D341Med (cell line): ENCODE results near the gene SLC18A3.

Experiments
- DNase-seq: peaks from one replicate; pipeline ENCODE4 v3.0.0; 2012; ENCODE audit warnings: low spot score

SLC18A3 gene

GRCh38 chr10:49627644-49628247 is 17.6 kb downstream of the SLC18A3 start:
- no peak for DNase-seq

DNA sequence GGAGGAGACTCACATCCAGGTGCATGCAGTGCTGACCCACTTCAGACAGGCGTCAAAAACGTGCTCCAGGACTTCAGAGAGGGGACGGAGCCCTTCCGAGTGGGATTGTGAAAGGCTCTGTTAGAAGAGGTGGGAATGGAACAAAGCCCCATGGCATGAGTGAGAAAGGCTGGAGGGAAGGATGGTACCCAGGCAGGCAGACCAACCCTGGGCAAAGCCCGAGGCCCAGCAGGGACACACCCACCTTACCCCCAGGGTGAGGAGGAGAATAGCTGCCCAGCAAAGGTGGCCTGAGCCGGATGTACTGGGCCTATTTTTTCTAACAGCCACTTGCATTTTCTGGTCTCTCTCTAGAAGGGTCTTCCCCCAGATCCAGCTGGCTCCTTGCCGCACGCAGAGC is 18.5 kb downstream of the SLC18A3 start:
- no peak for DNase-seq

GRCh38 chr10:49629431-49629881 is 19.3 kb downstream of the SLC18A3 start:
- peak; percentile 94 for DNase-seq

DNA sequence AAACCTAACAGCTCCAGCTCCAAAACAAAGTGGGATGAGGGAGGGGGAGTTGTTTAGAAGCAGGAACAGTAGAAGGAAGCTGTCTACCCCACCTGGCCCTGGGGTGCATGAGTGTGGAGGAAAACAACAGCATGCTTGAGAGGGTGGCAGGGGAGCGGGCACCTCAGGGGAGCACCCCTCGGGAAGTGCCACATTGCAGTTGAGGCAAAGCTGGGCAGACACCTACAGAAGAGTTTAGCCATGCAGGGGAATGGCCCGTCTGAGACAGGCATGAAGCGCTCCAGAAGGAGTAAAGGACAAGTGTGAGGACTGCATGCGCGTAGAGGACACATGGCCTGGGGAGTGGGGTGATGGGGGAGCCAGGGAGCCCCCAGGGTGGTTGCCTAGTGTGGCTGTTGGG is 21.9 kb downstream of the SLC18A3 start:
- no peak for DNase-seq

- no peak for DNase-seq
Measured at GRCh38 chr10:49632406-49633317, 22.6 kb downstream of the SLC18A3 start.

DNA sequence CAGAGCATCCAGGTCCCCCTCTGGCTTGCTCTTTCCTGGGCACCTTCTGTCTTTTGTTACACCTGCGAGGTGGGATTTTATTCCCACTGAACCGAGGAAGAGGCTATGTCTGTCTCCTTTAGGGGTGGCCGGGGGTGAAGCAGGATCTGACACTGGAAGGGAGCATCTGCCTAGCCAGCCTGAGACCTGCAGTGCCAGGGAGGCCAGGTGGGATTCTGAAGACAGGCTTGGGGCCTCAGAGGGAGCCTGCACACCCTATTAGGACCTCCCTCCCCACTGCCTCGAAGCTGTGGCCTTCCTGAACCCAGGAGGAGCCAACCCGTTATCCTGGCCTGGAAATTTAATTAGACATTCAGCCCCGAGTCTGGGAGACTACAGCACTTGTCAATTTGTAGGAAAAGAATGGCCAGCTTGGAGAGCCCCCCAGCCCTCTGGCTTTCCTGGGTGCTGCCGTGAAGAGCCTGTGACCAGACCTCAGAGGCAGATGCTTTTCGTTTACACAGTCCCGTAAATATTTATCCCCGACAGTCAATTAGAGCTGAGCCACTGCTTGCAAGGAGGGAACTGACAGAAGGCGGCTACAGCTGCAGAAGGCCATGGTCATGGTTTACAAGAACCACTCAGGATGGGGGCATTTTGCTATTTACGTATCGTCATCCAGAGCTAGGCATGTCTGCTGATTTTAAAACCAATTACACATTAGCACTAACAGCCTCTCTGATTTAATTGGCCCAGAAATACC is 23.4 kb downstream of the SLC18A3 start:
- no peak for DNase-seq

- DNase-seq = no peak
Measured at GRCh38 chr10:49634069-49634660, 24.1 kb downstream of the SLC18A3 start.

- DNase-seq = no peak
Measured at GRCh38 chr10:49642311-49642710, 32.2 kb downstream of the SLC18A3 start.

DNA sequence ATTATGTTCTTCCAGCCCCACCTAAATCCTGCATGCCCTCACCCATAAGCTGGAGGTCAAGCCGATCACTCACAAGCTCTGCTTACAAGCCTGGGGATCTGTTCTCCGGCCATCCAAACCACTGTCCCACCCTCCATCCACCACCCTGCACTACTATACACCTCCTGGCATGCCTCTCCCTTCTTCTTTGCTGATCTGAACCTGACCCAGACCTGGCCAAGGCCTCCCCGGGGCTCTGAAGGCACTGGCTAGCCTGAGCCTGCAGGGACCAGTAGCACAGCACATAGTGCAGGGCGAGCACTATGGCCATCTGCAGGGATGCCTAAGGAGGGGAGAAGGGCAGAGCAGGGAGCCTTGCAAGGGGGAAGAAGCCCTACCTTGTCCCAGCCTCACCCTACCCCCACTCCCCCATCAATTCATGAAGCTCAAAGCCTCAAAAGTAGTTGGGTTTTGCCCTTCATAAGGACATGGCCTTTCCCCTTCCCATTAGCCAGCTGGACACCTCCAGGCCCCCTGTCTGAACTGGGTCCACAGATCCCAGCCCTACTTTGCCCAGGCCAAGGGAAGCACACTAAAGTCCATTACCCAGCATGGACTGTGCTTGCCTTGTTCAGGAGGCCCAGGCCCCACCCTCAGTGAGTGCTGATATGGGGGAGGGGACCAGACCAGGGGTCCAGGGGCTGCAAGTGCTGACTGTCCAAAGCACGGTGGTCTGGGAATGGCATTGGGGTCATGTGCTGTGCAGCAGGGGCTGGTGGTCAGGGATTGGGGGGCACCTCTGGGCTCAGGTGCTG is 33.3 kb downstream of the SLC18A3 start:
- DNase-seq = no peak

DNA sequence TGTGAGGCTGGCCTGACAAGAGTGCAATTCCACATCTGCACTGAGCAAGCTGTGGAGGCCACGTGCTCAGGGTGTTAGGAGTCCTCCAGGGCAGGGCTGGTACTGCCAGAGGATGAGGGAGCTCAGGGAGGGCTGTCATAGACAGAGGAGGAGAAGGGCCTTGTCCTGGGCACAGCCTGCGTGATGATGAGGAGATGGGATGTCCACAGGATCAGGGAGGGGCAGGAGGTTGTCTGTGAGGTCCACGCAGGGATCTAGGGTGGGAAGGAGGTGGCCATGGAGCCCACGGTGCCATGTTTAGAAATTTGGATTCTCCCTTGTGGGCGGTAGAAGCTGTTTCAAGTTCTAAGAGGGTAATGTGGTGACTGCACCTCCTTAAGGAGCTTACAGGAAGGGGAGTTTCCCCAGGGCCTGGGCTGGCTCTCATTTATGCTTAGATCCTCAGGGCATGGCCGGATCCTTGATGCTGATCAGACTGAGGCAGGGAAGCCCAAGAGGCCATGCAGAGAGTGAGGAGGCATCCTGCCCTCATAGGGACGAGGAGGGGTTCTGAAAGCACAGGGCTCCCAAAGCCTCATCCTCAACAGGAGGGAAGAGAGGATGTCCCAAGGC is 34.0 kb downstream of the SLC18A3 start:
- no peak for DNase-seq

DNA sequence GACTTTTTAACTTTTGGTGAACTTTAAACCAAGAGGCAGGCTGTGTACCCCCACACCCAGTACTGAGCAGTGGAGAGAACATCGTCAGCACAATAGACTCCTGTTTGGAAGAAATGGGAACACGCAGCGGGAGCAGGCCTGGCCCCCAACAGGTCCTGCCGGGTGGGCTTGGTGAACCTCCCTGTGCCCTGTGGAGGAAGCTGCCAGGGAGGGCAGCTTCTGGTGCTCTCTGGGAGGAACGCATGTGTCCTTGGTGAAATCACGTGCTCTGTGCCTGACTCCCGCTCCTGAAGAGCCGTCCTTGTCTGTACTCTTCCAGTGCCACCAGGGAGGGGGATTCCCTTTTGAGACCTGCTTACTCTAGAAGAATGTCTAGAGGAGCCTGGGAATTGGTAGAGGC is 35.3 kb downstream of the SLC18A3 start:
- DNase-seq = no peak

- no peak for DNase-seq
Measured at GRCh38 chr10:49645871-49646870, 36.1 kb downstream of the SLC18A3 start.

DNA sequence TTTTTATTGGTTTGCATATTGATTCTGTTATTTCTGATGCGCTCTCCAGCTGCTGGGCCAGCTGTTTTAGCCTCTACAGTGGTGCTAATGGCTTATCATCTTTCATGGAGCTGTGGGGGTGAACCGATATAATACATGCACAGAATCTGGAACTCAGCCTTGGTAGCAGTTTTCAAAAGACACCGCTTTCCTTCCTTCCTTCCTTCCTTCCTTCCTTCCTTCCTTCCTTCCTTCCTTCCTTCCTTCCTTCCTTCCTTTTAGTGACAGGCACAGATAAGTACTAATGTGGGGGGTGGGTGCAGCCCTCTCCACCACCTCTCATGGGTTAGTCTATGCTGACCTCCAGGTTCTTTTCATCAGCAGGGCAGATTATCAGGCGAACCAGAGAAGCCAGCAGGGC is 37.4 kb downstream of the SLC18A3 start:
- DNase-seq = no peak

DNA sequence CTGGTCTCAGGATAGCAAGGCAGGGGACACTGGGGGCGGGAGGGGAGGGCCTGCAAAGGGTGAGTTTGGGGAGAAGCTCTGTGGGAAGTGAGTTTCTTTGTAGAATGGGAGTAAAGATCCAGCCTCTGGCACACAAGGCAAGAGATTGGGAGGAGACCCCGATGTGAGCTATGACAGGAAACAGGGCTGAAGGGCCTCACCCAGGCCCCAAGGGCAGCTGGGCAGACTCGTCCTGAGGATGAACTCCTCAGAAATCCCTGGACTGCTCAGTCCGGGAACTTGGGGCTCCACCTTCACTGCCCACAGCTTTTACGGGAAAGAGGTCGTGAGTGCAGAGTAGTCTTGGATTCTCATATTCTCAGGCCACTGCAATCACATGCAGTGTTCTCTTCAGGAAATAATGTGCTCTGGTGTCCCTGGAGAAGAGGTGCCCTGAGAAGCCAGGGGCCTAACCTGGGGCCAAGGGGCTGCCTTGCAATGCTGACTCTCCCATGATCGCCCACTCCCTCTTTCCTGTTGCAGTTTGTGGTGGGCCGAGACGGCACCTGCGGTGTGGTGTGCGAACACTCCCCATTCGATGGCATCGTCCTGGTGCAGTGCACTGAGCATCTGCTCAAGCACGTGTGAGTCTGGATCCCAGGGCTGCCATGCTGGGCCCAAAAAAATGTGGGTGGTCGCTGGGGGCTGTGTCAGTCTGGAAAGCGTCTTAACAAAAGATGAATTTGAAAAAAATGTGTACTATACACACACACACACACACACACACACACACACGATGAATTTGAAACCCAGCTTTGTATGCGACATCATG is 38.1 kb downstream of the SLC18A3 start:
- no peak for DNase-seq

DNA sequence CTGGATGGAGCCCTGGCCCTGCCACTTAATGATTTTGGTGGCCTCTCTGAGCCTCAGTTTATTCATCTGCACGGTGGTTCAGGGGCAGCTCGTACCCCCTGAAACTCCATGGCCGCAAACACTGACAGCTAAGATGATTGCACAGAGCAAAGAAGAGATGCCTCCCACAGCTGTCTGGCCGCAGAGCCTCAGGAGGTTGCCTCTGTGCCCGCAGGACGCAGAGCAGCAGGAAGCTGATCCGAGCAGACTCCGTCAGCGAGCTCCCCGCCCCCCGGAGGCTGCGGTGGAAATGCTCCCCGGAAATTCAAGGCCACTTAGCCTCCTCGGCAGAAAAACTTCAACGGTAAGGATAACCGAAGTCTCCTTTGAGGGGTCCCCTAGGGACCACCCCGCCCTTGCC is 39.2 kb downstream of the SLC18A3 start:
- DNase-seq = peak; percentile 41

DNA sequence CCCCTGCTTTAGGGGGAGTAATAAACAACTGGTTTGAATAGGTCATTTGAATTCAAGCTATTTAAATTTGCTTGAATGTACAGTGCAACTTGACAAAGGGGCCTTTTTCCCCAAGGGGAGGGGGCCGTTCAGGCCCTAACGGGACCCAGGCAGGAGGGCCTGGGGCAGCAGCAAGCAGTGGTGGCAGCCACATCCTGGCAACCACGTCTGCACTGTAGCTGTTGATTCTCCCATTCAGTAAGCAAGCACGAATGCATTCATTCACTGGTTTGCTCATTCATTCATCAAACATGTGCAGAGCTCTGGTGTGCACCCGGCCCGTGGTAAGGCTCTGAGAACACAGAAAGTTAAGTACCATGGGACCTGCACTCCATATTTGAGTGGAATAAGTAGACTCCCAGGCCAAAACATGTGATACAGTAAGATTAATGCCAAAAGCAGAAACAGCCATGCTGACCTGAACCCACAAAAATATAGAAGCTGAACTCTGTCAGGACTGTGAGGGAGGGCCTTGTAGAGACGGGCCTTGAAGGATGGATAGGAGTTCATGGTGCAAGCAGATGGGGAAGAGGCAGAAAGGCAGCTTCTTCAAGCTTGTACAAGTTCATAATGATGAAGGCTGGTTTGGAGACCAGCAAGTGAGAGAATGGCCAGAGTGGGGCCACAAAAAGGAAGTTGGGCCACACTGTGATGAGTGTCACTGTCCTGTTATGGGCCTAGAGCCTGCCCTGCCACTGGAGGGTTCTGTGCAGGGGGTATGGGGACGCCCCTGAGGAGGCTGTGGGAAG is 40.0 kb downstream of the SLC18A3 start:
- DNase-seq = peak; percentile 18

GRCh38 chr10:49650724-49651034 is 40.6 kb downstream of the SLC18A3 start:
- peak; percentile 17 for DNase-seq
